ENCODE results near the gene ADSS1. TPM values are rescaled to one million over a fixed set of nuclear protein-coding genes. Genes with fewer than 3 reads are reported as not detected.

ADSS1 gene
- total and polyA plus RNA-seq, 4 donors: 5.3 to 9.3 (median 7.1) TPM

DNA sequence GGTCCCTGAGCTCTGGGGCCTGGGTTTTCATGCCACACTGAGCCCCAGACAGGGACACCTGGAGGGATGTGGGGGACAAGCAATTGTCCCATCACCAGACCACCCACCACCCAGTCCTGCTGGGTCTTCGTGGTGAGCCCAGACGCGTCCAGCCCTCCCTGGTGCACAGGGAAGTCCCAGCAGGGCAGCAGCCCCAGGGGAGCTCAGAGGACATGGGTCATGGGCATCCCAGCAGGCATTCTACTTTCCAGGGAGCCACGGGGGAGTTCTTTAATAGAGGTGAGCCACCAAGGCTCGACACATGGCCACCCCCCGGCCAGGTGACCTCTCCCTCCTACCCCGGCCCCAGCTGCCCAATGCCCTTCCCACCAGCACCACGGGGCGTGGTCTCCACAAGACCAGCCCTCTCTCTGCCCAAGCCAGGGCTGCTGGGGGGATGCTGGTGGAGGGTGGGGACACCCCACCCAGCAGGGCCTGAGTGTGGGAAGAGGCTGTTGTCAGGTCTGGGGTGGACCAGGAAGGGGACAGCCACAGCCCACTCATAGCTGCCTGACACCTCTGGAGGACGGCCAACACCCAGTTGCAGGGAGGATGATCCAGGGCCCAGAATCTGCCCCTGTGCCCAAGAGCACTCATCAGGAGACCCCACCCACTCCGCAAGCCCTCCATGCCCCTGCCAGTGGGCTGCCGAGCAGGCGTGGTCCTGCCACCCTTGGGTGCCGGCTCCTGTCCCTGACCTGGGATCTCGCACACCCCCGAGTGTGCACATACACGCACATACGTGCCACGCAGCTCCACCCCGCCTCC, 57.4 kb downstream of the ADSS1 start:
- Histone ChIP-seq H3K9ac (ENCODE audit: insufficient read depth in 1 of 2, low read length in 2 of 2) (no peak overlapping the region), H3K4me1 (ENCODE audit: control insufficient read depth in 5 of 5, insufficient read depth in 5 of 5, low read length in 5 of 5) (peaks cover 0 to 27% (median 12%) of the 10 kb centered on the region in 5 donors), H3K27me3 (ENCODE audit: control insufficient read depth in 3 of 3, insufficient read depth in 3 of 3, low read length in 2 of 3) (no peaks in the 10 kb centered on the region), H3K4me3 (no peak overlapping the region), H3K27ac (ENCODE audit: low read depth in 1 of 2, low read length in 1 of 2) (no peak overlapping the region), H3K36me3 (ENCODE audit: control insufficient read depth in 4 of 4, insufficient read depth in 4 of 4, low read length in 4 of 4) (peaks cover 0 to 59% (median 5%) of the 10 kb centered on the region in 4 donors), H3K9me3 (ENCODE audit: control insufficient read depth in 4 of 4, insufficient read depth in 3 of 4, low read length in 3 of 4) (no peaks in the 10 kb centered on the region)
- DNase-seq: no peak
- TF ChIP-seq, protein P1, sequence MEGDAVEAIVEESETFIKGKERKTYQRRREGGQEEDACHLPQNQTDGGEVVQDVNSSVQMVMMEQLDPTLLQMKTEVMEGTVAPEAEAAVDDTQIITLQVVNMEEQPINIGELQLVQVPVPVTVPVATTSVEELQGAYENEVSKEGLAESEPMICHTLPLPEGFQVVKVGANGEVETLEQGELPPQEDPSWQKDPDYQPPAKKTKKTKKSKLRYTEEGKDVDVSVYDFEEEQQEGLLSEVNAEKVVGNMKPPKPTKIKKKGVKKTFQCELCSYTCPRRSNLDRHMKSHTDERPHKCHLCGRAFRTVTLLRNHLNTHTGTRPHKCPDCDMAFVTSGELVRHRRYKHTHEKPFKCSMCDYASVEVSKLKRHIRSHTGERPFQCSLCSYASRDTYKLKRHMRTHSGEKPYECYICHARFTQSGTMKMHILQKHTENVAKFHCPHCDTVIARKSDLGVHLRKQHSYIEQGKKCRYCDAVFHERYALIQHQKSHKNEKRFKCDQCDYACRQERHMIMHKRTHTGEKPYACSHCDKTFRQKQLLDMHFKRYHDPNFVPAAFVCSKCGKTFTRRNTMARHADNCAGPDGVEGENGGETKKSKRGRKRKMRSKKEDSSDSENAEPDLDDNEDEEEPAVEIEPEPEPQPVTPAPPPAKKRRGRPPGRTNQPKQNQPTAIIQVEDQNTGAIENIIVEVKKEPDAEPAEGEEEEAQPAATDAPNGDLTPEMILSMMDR (IDR thresholded peaks at IDR 0.05; ENCODE audit: control extremely low read depth, extremely low read depth): no peak
- 89 to 92% methylated on average over 20 of the region's 20 CpGs for WGBS, 2 donors
- ATAC-seq (ENCODE audit: insufficient read depth, low FRiP score): no peak

DNA sequence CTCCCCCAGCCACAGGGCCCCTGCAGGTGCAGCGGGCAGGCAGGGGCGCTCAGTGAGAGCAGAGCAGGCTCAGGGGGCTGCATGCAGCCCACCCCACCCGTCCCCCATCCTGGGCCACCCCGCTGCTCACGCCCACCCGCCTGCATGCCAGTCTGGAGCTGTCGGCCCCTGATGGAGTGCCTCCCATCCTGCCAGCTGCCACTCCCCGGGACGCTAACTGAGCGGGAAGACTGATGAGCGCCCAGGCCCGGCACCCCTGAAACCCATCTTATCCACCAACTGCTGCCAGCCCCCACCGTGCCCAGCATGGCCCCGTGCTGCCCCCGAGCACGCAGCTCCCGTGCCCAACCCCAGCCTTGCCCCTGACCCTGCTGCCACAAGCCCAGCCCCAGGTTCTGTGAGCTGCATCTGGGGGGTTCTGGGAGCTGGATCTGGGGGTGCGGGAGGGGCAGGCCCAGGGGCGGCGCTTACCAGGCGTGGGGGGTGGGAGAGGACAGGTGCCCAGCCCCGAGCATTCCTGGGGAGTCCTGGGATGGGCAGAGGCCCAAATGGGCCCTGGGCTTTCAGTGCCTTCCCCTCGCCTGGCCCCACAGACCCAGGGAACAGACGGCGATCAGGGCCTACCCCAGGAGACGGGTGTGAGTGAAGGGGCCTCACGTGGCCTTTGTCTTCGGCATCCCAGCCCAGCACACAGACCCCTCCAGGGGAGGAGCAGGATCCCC, 58.2 kb downstream of the ADSS1 start:
- no peak overlapping the region for H3K27ac ChIP-seq (ENCODE audit: low read depth in 1 of 2, low read length in 1 of 2)
- no peak overlapping the region for H3K9ac ChIP-seq (ENCODE audit: insufficient read depth in 1 of 2, low read length in 2 of 2)
- DNase-seq (no peak), ATAC-seq (ENCODE audit: insufficient read depth, low FRiP score) (no peak)
- no peaks in the 10 kb centered on the region for H3K9me3 ChIP-seq (ENCODE audit: control insufficient read depth in 4 of 4, insufficient read depth in 3 of 4, low read length in 3 of 4)
- 93% methylated on average over 21 to 28 of the region's 28 CpGs for WGBS, 2 donors
- peaks cover 0 to 31% (median 20%) of the 10 kb centered on the region in 5 donors for H3K4me1 ChIP-seq (ENCODE audit: control insufficient read depth in 5 of 5, insufficient read depth in 5 of 5, low read length in 5 of 5)
- no peaks in the 10 kb centered on the region for H3K27me3 ChIP-seq (ENCODE audit: control insufficient read depth in 3 of 3, insufficient read depth in 3 of 3, low read length in 2 of 3)
- H3K4me3 ChIP-seq: no peak overlapping the region
- peaks cover 0 to 58% (median 4%) of the 10 kb centered on the region in 4 donors for H3K36me3 ChIP-seq (ENCODE audit: control insufficient read depth in 4 of 4, insufficient read depth in 4 of 4, low read length in 4 of 4)
- TF ChIP-seq, protein P1 (IDR thresholded peaks at IDR 0.05; ENCODE audit: control extremely low read depth, extremely low read depth): no peak

DNA sequence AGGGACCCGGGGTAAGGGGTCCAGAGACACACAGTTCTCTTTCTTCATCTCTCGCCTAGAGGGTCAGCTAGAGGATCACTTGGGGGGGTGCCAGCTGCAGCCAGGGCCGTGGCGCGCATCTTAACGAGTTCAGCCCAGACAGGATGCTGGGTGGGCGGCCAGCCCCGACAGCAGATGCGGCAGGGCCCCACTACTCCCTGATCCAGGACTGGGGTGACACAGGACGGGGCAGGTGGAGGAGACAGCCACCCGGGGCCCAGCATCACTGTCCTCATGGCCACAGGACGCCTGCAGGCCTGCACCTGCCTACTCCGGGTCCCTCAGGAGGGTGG, 58.7 kb downstream of the ADSS1 start:
- Histone ChIP-seq H3K27me3 (ENCODE audit: control insufficient read depth in 3 of 3, insufficient read depth in 3 of 3, low read length in 2 of 3) (no peaks in the 10 kb centered on the region), H3K4me1 (ENCODE audit: control insufficient read depth in 5 of 5, insufficient read depth in 5 of 5, low read length in 5 of 5) (peaks cover 0 to 31% (median 24%) of the 10 kb centered on the region in 5 donors), H3K4me3 (no peak overlapping the region), H3K27ac (ENCODE audit: low read depth in 1 of 2, low read length in 1 of 2) (no peak overlapping the region), H3K36me3 (ENCODE audit: control insufficient read depth in 4 of 4, insufficient read depth in 4 of 4, low read length in 4 of 4) (peaks cover 0 to 54% (median 1%) of the 10 kb centered on the region in 4 donors), H3K9ac (ENCODE audit: insufficient read depth in 1 of 2, low read length in 2 of 2) (no peak overlapping the region), H3K9me3 (ENCODE audit: control insufficient read depth in 4 of 4, insufficient read depth in 3 of 4, low read length in 3 of 4) (no peaks in the 10 kb centered on the region)
- DNase-seq: no peak
- TF ChIP-seq, protein P1 (IDR thresholded peaks at IDR 0.05; ENCODE audit: control extremely low read depth, extremely low read depth): no peak
- WGBS, 2 donors: 80 to 87% methylated on average over 10 to 13 of the region's 13 CpGs
- no peak for ATAC-seq (ENCODE audit: insufficient read depth, low FRiP score)

Measured in lung (tissue), 12 donors.